Ovary (tissue), 9 donors: ENCODE data around the gene CORO1C. TPM values are rescaled to one million over a fixed set of nuclear protein-coding genes. Genes with fewer than 3 reads are reported as not detected.

ENCODE experiments used
- DNase-seq, 5 donors: peaks; one replicate each; pipeline ENCODE4 v3.0.0-alpha.2; 2019 to 2020
- H3K27ac ChIP-seq, 2 donors: fragments of 200-600 bp; one replicate each; pipeline versions ENCODE4 v1.5.1 to v1.8.0; 2019 to 2022
- H3K27me3 ChIP-seq: fragments of 200-600 bp; one replicate; pipeline ENCODE4 v1.8.0; 2022
- H3K36me3 ChIP-seq: fragments of 200-600 bp; sonication (generic); one replicate; pipeline ENCODE4 v1.5.1; 2019
- H3K4me1 ChIP-seq: one replicate; pipeline ENCODE4 v1.8.1; 2013; ENCODE audit warnings: mild to moderate bottlenecking, moderate library complexity; ENCODE audit not compliant: insufficient read depth
- H3K4me3 ChIP-seq: fragments of 200-600 bp; sonication (generic); one replicate; pipeline ENCODE4 v1.5.1; 2017
- H3K9me3 ChIP-seq, 2 donors: fragments of 200-600 bp in 1 of 2; sonication (generic) in 1 of 2; one replicate each; pipeline versions ENCODE4 v1.5.1 to v1.8.1; 2013 to 2019; ENCODE audit warnings: mild to moderate bottlenecking in 1 of 2, moderate library complexity in 1 of 2
- EP300 ChIP-seq: sonication (generic); formaldehyde crosslinking; IDR thresholded peaks from one replicate; pipeline ENCODE4 v1.6.1; 2017; ENCODE audit warnings: antibody characterized with exemption
- POLR2A ChIP-seq: fragments of 450-650 bp; IDR thresholded peaks from one replicate; pipeline ENCODE4 v1.6.1; 2017; ENCODE audit warnings: antibody characterized with exemption, mild to moderate bottlenecking, moderate library complexity
- WGBS, 3 donors: extraction: QIAGEN DNeasy Blood & Tissue Kit in 1 of 3; methylation state at CpG; one replicate each; pipeline versions ENCODE4 v1.1.5 to v1.1.7; 2013 to 2017; 5-methylcytosine and 5-hydroxymethylcytosine counted together
- intact Hi-C, 4 donors: fragments of 100-400 bp; cut with DNase I; formaldehyde crosslinking; loops; one replicate each; pipeline versions ENCODE4 v1.11.0 to v1.15.1; 2022 to 2023
- microRNA-seq, 3 donors: library from miRNA; unstranded; fragments of <30 nt; microRNA quantifications; one replicate each; pipeline versions ENCODE4 to v1.2.0, GENCODE V29; 2019 to 2020
- polyA plus RNA-seq, 2 donors: library from polyadenylated mRNA; stranded (reverse); fragments of 200-250 nt in 1 of 2; fragments of 350-450 nt in 1 of 2; fragmentation: Illumina TruSeq in 1 of 2; extraction: RNeasy Lipid Tissue Mini Kit (QIAGEN cat#74804) in 1 of 2; gene quantifications; one replicate each; pipeline ENCODE4 v1.2.3, GENCODE V29; 2013 to 2014
- small RNA-seq: library from RNA; depleted of rRNA; stranded (forward); fragments of <200 nt; gene quantifications from one replicate; pipeline ENCODE3, GENCODE V24; 2016
- total RNA-seq, 7 donors: library from RNA; depleted of rRNA in 2 of 7; stranded (reverse); fragments of >200 nt in 2 of 7; fragmentation: NEBNext Ultra II Directional in 3 of 7; extraction: Animal tissue kit (Norgen Biotek cat#: 25700) in 3 of 7; gene quantifications; one replicate each; pipeline versions ENCODE4 v1.1.0 to v1.2.4, GENCODE V29; 2016 to 2023
- TF ChIP-seq, protein P1 (sequence below), 3 donors: fragments of 450-650 bp in 2 of 3; fragments of 200-600 bp in 1 of 3; IDR thresholded peaks; one replicate each; pipeline versions ENCODE4 v1.5.1 to v1.8.0; 2016 to 2022; ENCODE audit warnings: antibody characterized with exemption in 3 of 3, mild to moderate bottlenecking in 1 of 3
- donor health status: DM: no; HTN: no; CAD: no; lungs with moderate emphysema.
- donor health status: DM: no; HTN: no; CAD: no.
- donor health status: Bipolar disorder and iron deficiency.
- donor health status: DM: yes; HTN: yes; CAD: no.
- donor health status: DM: no; HTN: no; CAD: no.
- donor health status: DM: yes; HTN: yes; CAD: no.

Gene CORO1C
- total and polyA plus RNA-seq, 9 donors = 35.1 to 143 (median 113) TPM

DNA sequence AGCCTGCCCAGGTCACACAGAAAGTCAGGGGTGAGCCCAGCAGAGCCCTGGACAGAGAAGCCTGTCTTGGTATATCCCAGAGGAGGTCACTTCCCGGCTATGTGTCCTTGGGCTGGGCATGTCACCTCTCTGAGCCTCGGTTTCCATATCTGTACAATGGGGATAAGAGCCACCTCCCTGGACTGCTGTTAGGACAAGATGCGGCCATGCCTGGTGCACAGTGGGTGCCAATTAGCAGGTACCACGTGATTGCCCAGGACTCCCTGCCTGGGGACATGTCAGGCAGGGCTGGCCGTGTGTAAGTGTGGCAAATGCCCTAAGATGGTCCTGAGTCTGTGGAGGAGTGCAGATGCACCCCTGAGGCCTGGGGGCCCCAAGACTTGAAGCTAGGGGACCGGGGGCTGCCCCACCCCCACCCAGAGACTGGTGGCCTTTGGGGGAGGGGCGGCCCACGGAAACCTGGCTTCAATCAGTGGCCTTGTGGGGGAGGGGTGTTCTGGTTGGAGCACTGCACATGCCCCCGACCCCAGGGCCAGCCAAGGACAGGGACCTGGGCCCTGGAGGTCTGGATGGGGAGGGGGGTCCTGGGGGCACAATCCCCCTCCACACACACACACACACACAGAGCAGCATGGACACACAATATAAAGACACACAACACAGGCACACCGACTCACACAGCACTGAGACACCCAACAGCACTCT is 134.3 kb downstream of the CORO1C start:
- no peak for DNase-seq
- 41 to 45% (median 42%) methylated on average over 10 of the region's 10 CpGs for WGBS, 3 donors
- intact Hi-C loops = no loop called here
- no peak overlapping the region for H3K27ac ChIP-seq
- no peaks in the 10 kb centered on the region for H3K27me3 ChIP-seq
- TF ChIP-seq, protein P1, sequence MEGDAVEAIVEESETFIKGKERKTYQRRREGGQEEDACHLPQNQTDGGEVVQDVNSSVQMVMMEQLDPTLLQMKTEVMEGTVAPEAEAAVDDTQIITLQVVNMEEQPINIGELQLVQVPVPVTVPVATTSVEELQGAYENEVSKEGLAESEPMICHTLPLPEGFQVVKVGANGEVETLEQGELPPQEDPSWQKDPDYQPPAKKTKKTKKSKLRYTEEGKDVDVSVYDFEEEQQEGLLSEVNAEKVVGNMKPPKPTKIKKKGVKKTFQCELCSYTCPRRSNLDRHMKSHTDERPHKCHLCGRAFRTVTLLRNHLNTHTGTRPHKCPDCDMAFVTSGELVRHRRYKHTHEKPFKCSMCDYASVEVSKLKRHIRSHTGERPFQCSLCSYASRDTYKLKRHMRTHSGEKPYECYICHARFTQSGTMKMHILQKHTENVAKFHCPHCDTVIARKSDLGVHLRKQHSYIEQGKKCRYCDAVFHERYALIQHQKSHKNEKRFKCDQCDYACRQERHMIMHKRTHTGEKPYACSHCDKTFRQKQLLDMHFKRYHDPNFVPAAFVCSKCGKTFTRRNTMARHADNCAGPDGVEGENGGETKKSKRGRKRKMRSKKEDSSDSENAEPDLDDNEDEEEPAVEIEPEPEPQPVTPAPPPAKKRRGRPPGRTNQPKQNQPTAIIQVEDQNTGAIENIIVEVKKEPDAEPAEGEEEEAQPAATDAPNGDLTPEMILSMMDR (IDR thresholded peaks at IDR 0.05) = no peak
- TF ChIP-seq EP300 = no peak
- H3K4me3 ChIP-seq = no peak overlapping the region
- H3K4me1 ChIP-seq = no peaks in the 10 kb centered on the region
- no peaks in the 10 kb centered on the region for H3K36me3 ChIP-seq
- no peaks in the 10 kb centered on the region for H3K9me3 ChIP-seq

DNA sequence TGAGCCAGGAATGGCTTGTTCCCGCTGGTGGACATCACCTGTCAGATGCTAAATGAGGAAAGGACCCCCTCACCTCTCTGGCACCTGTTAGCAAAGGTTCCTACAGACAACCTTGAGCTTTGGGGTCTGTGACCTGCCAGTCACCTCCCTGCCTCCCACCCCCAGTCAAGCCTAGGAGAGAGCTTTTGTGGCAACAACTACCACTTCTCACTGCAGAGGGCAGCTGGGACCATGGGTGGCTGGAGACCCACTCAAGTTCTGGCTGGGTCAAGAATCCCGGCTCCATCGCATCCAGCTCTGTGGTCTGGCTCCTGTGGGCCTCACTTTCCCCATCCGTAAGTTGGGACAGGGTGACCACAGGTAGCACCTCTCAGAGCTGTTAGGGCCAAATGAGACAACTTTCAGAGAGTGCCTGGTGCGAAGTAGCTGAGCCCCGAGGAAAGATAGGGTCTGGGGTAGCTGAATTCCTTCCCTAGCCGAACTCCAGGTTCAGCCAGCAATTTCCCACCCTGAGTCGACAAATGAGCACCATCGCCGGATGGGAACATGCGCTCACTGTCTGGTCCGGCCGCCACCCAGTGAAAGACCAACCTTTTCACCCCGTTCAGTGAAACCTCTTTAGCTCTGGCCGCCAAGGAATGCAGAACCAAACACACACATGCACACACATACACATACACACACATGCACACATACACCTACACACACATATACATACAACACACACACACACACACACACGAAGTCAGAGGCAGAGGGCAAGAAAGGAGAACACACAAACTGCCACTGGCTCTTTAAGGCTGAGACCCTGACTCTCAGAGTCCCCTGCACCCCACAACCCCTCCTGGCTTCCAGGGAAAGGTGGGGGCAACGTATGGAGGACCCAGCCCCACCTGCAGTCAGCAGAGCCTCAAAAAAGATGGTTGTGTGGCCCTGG is 135.3 kb downstream of the CORO1C start:
- Histone ChIP-seq H3K4me1 (no peaks in the 10 kb centered on the region), H3K9me3 (no peaks in the 10 kb centered on the region), H3K36me3 (no peaks in the 10 kb centered on the region), H3K4me3 (no peak overlapping the region), H3K27ac (no peak overlapping the region), H3K27me3 (no peaks in the 10 kb centered on the region)
- WGBS, 3 donors = 68 to 76% (median 75%) methylated on average over 17 of the region's 17 CpGs
- no peak for DNase-seq
- no peak for TF ChIP-seq EP300
- TF ChIP-seq, protein P1 (IDR thresholded peaks at IDR 0.05) = no peak
- no peak for TF ChIP-seq POLR2A
- intact Hi-C loops = no loop called here

Small RNA genes within 50 kb of the gene (microRNA-seq; reads per million reads assigned to microRNA genes)
- 0 reads per million in 3 donors for gene MIR4496

Small RNA genes within 50 kb of the gene (small RNA-seq; reads per million reads assigned to genes)
- gene AC087893.2 (not detected), gene RF00019 (not detected), gene RF00561 (not detected), gene RNU7-169P (not detected)

Other genes with a start within 250 kb of the CORO1C start
- gene FICD, start 216.2 kb downstream of the CORO1C start, total RNA-seq = 10 to 100 TPM in 1 of 7 donors, 1 to 10 TPM in 6; 3.9 to 12.7 (median 7.6) TPM
- 1 to 10 TPM; 2.0 to 6.0 TPM for gene FICD, start 216.2 kb downstream of the CORO1C start, polyA plus RNA-seq
- gene SART3, start 170.3 kb downstream of the CORO1C start, total RNA-seq = 10 to 100 TPM; 44.5 to 55.3 (median 48.3) TPM
- 10 to 100 TPM; 27.9 to 36.2 TPM for gene SART3, start 170.3 kb downstream of the CORO1C start, polyA plus RNA-seq
- 100 to 1,000 TPM; 110 to 238 (median 156) TPM for gene ISCU, start 168.9 kb downstream of the CORO1C start, total RNA-seq
- gene ISCU, start 168.9 kb downstream of the CORO1C start, polyA plus RNA-seq = 100 to 1,000 TPM; 207 to 298 TPM
- 1 to 10 TPM in 5 of 7 donors, under 1 TPM in 2; 0.25 to 3.9 (median 1.7) TPM for gene TMEM119, start 133.4 kb downstream of the CORO1C start, total RNA-seq
- gene TMEM119, start 133.4 kb downstream of the CORO1C start, polyA plus RNA-seq = 10 to 100 TPM in 1 of 2 donors, 1 to 10 TPM in 1; 2.0 to 12.3 TPM
- 1 to 10 TPM; 1.1 to 8.4 (median 2.9) TPM for gene SELPLG, start 97.6 kb downstream of the CORO1C start, total RNA-seq
- 1 to 10 TPM; 1.8 to 5.1 TPM for gene SELPLG, start 97.6 kb downstream of the CORO1C start, polyA plus RNA-seq
- gene SSH1, start 126.1 kb upstream of the CORO1C start, total RNA-seq = 10 to 100 TPM in 6 of 7 donors, 1 to 10 TPM in 1; 8.0 to 38.3 (median 35.1) TPM
- 10 to 100 TPM in 1 of 2 donors, 1 to 10 TPM in 1; 7.3 to 15.4 TPM for gene SSH1, start 126.1 kb upstream of the CORO1C start, polyA plus RNA-seq
- gene DAO, start 148.6 kb upstream of the CORO1C start, total RNA-seq = not detected
- not detected for gene DAO, start 148.6 kb upstream of the CORO1C start, polyA plus RNA-seq